HCT116 (cell line): ENCODE measurements around the gene DPYSL4.

Source experiments
- RAD21 ChIP-seq: IDR thresholded peaks from 2 replicates; pipeline ENCODE4 v1.6.1; 2012; ENCODE audit warnings: low read depth, mild to moderate bottlenecking
- SP1 ChIP-seq: IDR thresholded peaks from 2 replicates; pipeline ENCODE4 v1.6.1; 2012; ENCODE audit warnings: low read depth
- YY1 ChIP-seq: IDR thresholded peaks from 2 replicates; pipeline ENCODE4 v1.6.1; 2011; ENCODE audit warnings: low read length, low read depth, moderate library complexity, mild to moderate bottlenecking; ENCODE audit not compliant: insufficient replicate concordance; ENCODE audit errors: extremely low read depth
- TF ChIP-seq, protein P1 (sequence below), 3 experiments: fragments of 200-600 bp in 1 of 3; sonication (generic) in 1 of 3; IDR thresholded peaks in 2 of 3; conservative IDR thresholded peaks in 1 of 3; 2 replicates each; pipeline ENCODE4 v1.5.1; 2012 to 2017; ENCODE audit warnings: low read depth in 2 of 3, low read length in 2 of 3, antibody characterized with exemption in 1 of 3, borderline replicate concordance in 1 of 3, control low read depth in 1 of 3, mild to moderate bottlenecking in 1 of 3, mixed read lengths in 1 of 3, mixed run types in 1 of 3, moderate library complexity in 1 of 3; ENCODE audit not compliant: insufficient read depth in 1 of 3

- no peak for TF ChIP-seq SP1
- TF ChIP-seq YY1 = no peak
- TF ChIP-seq, protein P1, sequence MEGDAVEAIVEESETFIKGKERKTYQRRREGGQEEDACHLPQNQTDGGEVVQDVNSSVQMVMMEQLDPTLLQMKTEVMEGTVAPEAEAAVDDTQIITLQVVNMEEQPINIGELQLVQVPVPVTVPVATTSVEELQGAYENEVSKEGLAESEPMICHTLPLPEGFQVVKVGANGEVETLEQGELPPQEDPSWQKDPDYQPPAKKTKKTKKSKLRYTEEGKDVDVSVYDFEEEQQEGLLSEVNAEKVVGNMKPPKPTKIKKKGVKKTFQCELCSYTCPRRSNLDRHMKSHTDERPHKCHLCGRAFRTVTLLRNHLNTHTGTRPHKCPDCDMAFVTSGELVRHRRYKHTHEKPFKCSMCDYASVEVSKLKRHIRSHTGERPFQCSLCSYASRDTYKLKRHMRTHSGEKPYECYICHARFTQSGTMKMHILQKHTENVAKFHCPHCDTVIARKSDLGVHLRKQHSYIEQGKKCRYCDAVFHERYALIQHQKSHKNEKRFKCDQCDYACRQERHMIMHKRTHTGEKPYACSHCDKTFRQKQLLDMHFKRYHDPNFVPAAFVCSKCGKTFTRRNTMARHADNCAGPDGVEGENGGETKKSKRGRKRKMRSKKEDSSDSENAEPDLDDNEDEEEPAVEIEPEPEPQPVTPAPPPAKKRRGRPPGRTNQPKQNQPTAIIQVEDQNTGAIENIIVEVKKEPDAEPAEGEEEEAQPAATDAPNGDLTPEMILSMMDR (IDR thresholded peaks at IDR 0.05 in 2 of 3, conservative IDR thresholded peaks at IDR 0.05 in 1 of 3; ENCODE audit: borderline replicate concordance in 1 of 3, insufficient read depth in 1 of 3, low read depth in 2 of 3, low read length in 2 of 3) = no peak
- no peak for TF ChIP-seq RAD21
These were observed 48.6 kb upstream of the DPYSL4 start for GRCh38 chr10:132138133-132138532.
